C4-2B (cell line): ENCODE data around the gene NCAM2.
A peak's percentile ranks its signal among the peaks of the same experiment; 100 is the strongest.

Source experiments
- H3K27ac ChIP-seq: fragments of 450-650 bp; 2 replicates; pipeline ENCODE4 v1.5.1; 2017
- CTCF ChIP-seq: fragments of 450-650 bp; conservative IDR thresholded peaks from 2 replicates; pipeline ENCODE4 v1.5.1; 2017; ENCODE audit warnings: mild to moderate bottlenecking
- ZFX ChIP-seq: fragments of 450-650 bp; IDR thresholded peaks from 2 replicates; pipeline ENCODE4 v1.6.1; 2017

The NCAM2 gene

GRCh38 chr21:21002153-21002552 lies 3.9 kb downstream of the NCAM2 start:
- H3K27ac ChIP-seq, result no peak overlapping the region
- TF ChIP-seq CTCF (no peak), ZFX (no peak)

- no peak overlapping the region for H3K27ac ChIP-seq
- TF ChIP-seq ZFX (no peak), CTCF (peak; percentile 52)
These were observed 5.5 kb downstream of the NCAM2 start for GRCh38 chr21:21003701-21004100.

- TF ChIP-seq ZFX (no peak), CTCF (no peak)
These were observed 9.4 kb downstream of the NCAM2 start for GRCh38 chr21:21007606-21008005.

GRCh38 chr21:21010228-21010627 lies 12.0 kb downstream of the NCAM2 start:
- TF ChIP-seq CTCF, result no peak
- no peak for TF ChIP-seq ZFX
- H3K27ac ChIP-seq, result no peak overlapping the region

More at GRCh38 chr21:21007606-21008005, 9.4 kb downstream of the NCAM2 start:
- peak overlapping the region; percentile 37; the same call in 1 of the 2 replicates for H3K27ac ChIP-seq

GRCh38 chr21:21010698-21011097 lies 12.5 kb downstream of the NCAM2 start:
- no peak overlapping the region for H3K27ac ChIP-seq
- TF ChIP-seq ZFX (no peak), CTCF (no peak)

- H3K27ac ChIP-seq, result no peak overlapping the region
- no peak for TF ChIP-seq ZFX
- TF ChIP-seq CTCF, result no peak
These were observed 20.6 kb downstream of the NCAM2 start for GRCh38 chr21:21018821-21019220.

- H3K27ac ChIP-seq, result no peak overlapping the region
- TF ChIP-seq CTCF (no peak), ZFX (no peak)
These were observed 21.5 kb downstream of the NCAM2 start for GRCh38 chr21:21019681-21020080.
